Neural cell (in vitro differentiated cells): ENCODE data around the gene TMEFF1. TPM values are rescaled to one million over a fixed set of nuclear protein-coding genes. Genes with fewer than 3 reads are reported as not detected.

ENCODE experiments used
- H2AFZ ChIP-seq: fragments of 200-600, 300-800 bp; sonication (generic), shearing (Covaris generic); 2 replicates; pipeline ENCODE4 v1.6.0; 2014; ENCODE audit warnings: low read depth, mild to moderate bottlenecking, antibody characterized with exemption, low read length, moderate library complexity
- H3F3A ChIP-seq: fragments of 200-600 bp; shearing (Covaris generic); 2 replicates; pipeline ENCODE4 v1.6.1; 2016; ENCODE audit warnings: mild to moderate bottlenecking, moderate library complexity, mixed read lengths, antibody characterized with exemption, low read length; ENCODE audit not compliant: insufficient read depth, poor library complexity, severe bottlenecking
- H3K27ac ChIP-seq: fragments of 200-600, 300-800 bp; sonication (generic), shearing (Covaris generic); 2 replicates; pipeline ENCODE4 v1.5.1; 2014; ENCODE audit warnings: mild to moderate bottlenecking, low read length, moderate library complexity
- H3K27me3 ChIP-seq: fragments of 300-800, 200-600 bp; sonication (generic), shearing (Covaris generic); 2 replicates; pipeline ENCODE4 v1.6.0; 2014; ENCODE audit warnings: mild to moderate bottlenecking, low read depth, low read length, moderate library complexity; ENCODE audit not compliant: insufficient read depth
- H3K36me3 ChIP-seq: fragments of 300-800, 200-600 bp; sonication (generic), shearing (Covaris generic); 2 replicates; pipeline ENCODE4 v1.5.1; 2014; ENCODE audit warnings: mild to moderate bottlenecking, antibody characterized with exemption, low read length, moderate library complexity; ENCODE audit not compliant: insufficient read depth
- H3K4me2 ChIP-seq: fragments of 300-800, 200-600 bp; sonication (generic), shearing (Covaris generic); 2 replicates; pipeline ENCODE4 v1.6.0; 2014; ENCODE audit warnings: mild to moderate bottlenecking, low read length
- H3K4me3 ChIP-seq: fragments of 300-800, 200-600 bp; sonication (generic), shearing (Covaris generic); 2 replicates; pipeline ENCODE4 v1.5.1; 2014; ENCODE audit warnings: mild to moderate bottlenecking, low read length, moderate library complexity
- H3K79me2 ChIP-seq: fragments of 200-600 bp; shearing (Covaris generic); replicated peaks from 2 replicates; pipeline ENCODE4 v1.6.0; 2014; ENCODE audit warnings: mild to moderate bottlenecking, low read length, moderate library complexity; ENCODE audit not compliant: insufficient read depth
- H3K9ac ChIP-seq: fragments of 300-800, 200-600 bp; sonication (generic), shearing (Covaris generic); 2 replicates; pipeline ENCODE4 v1.6.1; 2016; ENCODE audit warnings: mild to moderate bottlenecking, low read length, mixed read lengths
- H3K9me2 ChIP-seq: fragments of 200-600 bp; shearing (Covaris generic); 2 replicates; pipeline ENCODE4 v1.6.1; 2016; ENCODE audit warnings: mild to moderate bottlenecking, low read length, mixed read lengths; ENCODE audit not compliant: insufficient read depth
- H3K9me3 ChIP-seq: fragments of 200-600, 300-800 bp; sonication (generic), shearing (Covaris generic); 2 replicates; pipeline ENCODE4 v1.6.1; 2016; ENCODE audit warnings: mild to moderate bottlenecking, mixed run types, low read length, moderate library complexity, mixed read lengths
- H4K20me1 ChIP-seq: fragments of 200-600 bp; shearing (Covaris generic); 2 replicates; pipeline ENCODE4 v1.6.1; 2016; ENCODE audit warnings: mild to moderate bottlenecking, mixed run types; ENCODE audit not compliant: insufficient read depth
- EP300 ChIP-seq: fragments of 450-650 bp; conservative IDR thresholded peaks from 2 replicates; pipeline ENCODE4 v1.6.1; 2014; ENCODE audit warnings: antibody characterized with exemption, mild to moderate bottlenecking, moderate library complexity; ENCODE audit not compliant: poor library complexity, severe bottlenecking
- EZH2 ChIP-seq: fragments of 200-600, 300-800 bp; shearing (Covaris generic), sonication (generic); IDR thresholded peaks from 2 replicates; pipeline ENCODE4 v1.6.1; 2014; ENCODE audit warnings: antibody characterized with exemption, low read length, borderline replicate concordance, mild to moderate bottlenecking; ENCODE audit not compliant: insufficient read depth, poor library complexity, severe bottlenecking
- POLR2AphosphoS5 ChIP-seq: IDR thresholded peaks from 2 replicates; pipeline ENCODE4 v1.6.1; 2012
- RAD21 ChIP-seq: fragments of 450-650 bp; conservative IDR thresholded peaks from 2 replicates; pipeline ENCODE4 v1.6.1; 2014; ENCODE audit warnings: antibody characterized with exemption, mild to moderate bottlenecking, moderate library complexity
- TAF1 ChIP-seq: IDR thresholded peaks from 2 replicates; pipeline ENCODE4 v1.6.1; 2012; ENCODE audit warnings: low read depth
- polyA plus RNA-seq: library from polyadenylated mRNA; depleted of rRNA; stranded (reverse); fragments of >200 nt; gene quantifications from 2 replicates; pipeline ENCODE4 v1.2.3, GENCODE V29; 2014
- TF ChIP-seq, protein P1 (sequence below): IDR thresholded peaks from 2 replicates; pipeline ENCODE4 v1.6.1; 2012; ENCODE audit warnings: borderline replicate concordance
- TF ChIP-seq, protein P2 (sequence below): fragments of 450-650 bp; IDR thresholded peaks from 2 replicates; pipeline ENCODE4 v1.5.1; 2014; ENCODE audit warnings: antibody characterized with exemption, mild to moderate bottlenecking, moderate library complexity; ENCODE audit not compliant: poor library complexity, severe bottlenecking

The TMEFF1 gene
- polyA plus RNA-seq, 1 donor from 2014 or later, result 273 TPM

GRCh38 chr9:100575006-100575405 is 102.1 kb downstream of the TMEFF1 start:
- TF ChIP-seq, protein P1, sequence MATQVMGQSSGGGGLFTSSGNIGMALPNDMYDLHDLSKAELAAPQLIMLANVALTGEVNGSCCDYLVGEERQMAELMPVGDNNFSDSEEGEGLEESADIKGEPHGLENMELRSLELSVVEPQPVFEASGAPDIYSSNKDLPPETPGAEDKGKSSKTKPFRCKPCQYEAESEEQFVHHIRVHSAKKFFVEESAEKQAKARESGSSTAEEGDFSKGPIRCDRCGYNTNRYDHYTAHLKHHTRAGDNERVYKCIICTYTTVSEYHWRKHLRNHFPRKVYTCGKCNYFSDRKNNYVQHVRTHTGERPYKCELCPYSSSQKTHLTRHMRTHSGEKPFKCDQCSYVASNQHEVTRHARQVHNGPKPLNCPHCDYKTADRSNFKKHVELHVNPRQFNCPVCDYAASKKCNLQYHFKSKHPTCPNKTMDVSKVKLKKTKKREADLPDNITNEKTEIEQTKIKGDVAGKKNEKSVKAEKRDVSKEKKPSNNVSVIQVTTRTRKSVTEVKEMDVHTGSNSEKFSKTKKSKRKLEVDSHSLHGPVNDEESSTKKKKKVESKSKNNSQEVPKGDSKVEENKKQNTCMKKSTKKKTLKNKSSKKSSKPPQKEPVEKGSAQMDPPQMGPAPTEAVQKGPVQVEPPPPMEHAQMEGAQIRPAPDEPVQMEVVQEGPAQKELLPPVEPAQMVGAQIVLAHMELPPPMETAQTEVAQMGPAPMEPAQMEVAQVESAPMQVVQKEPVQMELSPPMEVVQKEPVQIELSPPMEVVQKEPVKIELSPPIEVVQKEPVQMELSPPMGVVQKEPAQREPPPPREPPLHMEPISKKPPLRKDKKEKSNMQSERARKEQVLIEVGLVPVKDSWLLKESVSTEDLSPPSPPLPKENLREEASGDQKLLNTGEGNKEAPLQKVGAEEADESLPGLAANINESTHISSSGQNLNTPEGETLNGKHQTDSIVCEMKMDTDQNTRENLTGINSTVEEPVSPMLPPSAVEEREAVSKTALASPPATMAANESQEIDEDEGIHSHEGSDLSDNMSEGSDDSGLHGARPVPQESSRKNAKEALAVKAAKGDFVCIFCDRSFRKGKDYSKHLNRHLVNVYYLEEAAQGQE, result peak; percentile 51
- TF ChIP-seq EP300 (peak; percentile 42), RAD21 (no peak)
- Histone ChIP-seq H3K36me3 (peaks cover 10% of the 10 kb centered on the region), H2AFZ (no peak overlapping the region), H3K9me2 (no peaks in the 10 kb centered on the region), H3K4me3 (peak overlapping the region; percentile 1), H3K9ac (no peak overlapping the region), H3K27ac (no peak overlapping the region), H3K79me2 (no peaks in the 10 kb centered on the region), H3K9me3 (no peaks in the 10 kb centered on the region), H4K20me1 (no peaks in the 10 kb centered on the region), H3K27me3 (no peaks in the 10 kb centered on the region), H3F3A (peaks cover 3% of the 10 kb centered on the region), H3K4me2 (no peak overlapping the region)

DNA sequence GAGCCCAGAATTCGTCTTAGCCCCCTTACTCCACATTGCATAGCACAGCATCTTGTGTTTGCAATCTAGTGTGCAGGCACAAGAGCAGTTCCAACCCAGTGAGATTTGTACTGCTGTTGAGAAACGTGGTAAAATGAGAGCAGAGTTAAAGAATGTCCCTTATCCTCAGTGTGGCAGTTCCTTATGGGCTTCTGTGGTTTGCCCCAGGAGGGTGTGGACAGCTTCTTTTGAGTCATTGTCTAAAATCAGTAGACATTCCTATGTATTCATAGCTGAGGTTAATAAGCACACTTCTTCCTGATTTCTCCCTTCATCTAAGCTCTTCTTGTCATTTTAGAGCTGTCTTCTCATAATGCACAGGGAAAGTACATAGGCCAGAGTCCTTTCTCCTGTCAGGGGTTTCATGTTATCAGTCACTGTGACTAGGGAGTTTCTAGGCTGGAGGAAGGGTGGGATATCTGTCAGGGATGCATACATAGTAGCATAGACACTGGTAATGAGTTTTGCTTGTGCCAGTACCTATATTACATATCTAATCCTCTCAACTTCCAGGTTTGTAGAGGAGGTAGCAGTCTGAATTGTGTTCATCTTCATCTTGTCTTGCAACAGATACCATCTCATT is 102.9 kb downstream of the TMEFF1 start:
- Histone ChIP-seq H4K20me1 (no peaks in the 10 kb centered on the region), H3K36me3 (peaks cover 8% of the 10 kb centered on the region)

More for the DNA sequence above, 102.9 kb downstream of the TMEFF1 start:
- Histone ChIP-seq H3K27me3 (no peaks in the 10 kb centered on the region), H3K9me3 (no peaks in the 10 kb centered on the region), H3K27ac (peak overlapping the region; percentile 15), H3K79me2 (no peaks in the 10 kb centered on the region), H2AFZ (no peak overlapping the region), H3K4me2 (no peak overlapping the region), H3K9ac (no peak overlapping the region), H3K4me3 (peak overlapping the region; percentile 1), H3K9me2 (no peaks in the 10 kb centered on the region), H3F3A (peaks cover 3% of the 10 kb centered on the region)
- TF ChIP-seq, protein P2, sequence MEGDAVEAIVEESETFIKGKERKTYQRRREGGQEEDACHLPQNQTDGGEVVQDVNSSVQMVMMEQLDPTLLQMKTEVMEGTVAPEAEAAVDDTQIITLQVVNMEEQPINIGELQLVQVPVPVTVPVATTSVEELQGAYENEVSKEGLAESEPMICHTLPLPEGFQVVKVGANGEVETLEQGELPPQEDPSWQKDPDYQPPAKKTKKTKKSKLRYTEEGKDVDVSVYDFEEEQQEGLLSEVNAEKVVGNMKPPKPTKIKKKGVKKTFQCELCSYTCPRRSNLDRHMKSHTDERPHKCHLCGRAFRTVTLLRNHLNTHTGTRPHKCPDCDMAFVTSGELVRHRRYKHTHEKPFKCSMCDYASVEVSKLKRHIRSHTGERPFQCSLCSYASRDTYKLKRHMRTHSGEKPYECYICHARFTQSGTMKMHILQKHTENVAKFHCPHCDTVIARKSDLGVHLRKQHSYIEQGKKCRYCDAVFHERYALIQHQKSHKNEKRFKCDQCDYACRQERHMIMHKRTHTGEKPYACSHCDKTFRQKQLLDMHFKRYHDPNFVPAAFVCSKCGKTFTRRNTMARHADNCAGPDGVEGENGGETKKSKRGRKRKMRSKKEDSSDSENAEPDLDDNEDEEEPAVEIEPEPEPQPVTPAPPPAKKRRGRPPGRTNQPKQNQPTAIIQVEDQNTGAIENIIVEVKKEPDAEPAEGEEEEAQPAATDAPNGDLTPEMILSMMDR, result no peak
- no peak for TF ChIP-seq EZH2
- TF ChIP-seq TAF1, result no peak
- peak; percentile 17 for TF ChIP-seq EP300
- TF ChIP-seq POLR2AphosphoS5, result no peak
